PFSK-1 (cell line): ENCODE measurements around the gene TYRP1.

ENCODE experiments used
- FOXP2 ChIP-seq: optimal IDR thresholded peaks from 2 replicates; pipeline ENCODE3; 2011; ENCODE audit warnings: borderline replicate concordance, control low read depth, inconsistent platforms; ENCODE audit not compliant: insufficient read depth; ENCODE audit errors: extremely low read length, extremely low read depth
- POLR2AphosphoS5 ChIP-seq: IDR thresholded peaks from 2 replicates; pipeline ENCODE4 v1.6.1; 2012; ENCODE audit warnings: low read depth, mild to moderate bottlenecking, control low read depth, low read length, moderate library complexity
- REST ChIP-seq, 2 experiments: IDR thresholded peaks; 2 replicates each; pipeline versions ENCODE4 v1.6.1 to v1.8.0; 2011 to 2012; ENCODE audit warnings: low read depth in 2 of 2, low read length in 2 of 2, control low read depth in 1 of 2, inconsistent platforms in 1 of 2, mild to moderate bottlenecking in 1 of 2, moderate library complexity in 1 of 2; ENCODE audit not compliant: insufficient read depth in 1 of 2
- SIN3A ChIP-seq: IDR thresholded peaks from 2 replicates; pipeline ENCODE4 v1.6.1; 2012; ENCODE audit warnings: mild to moderate bottlenecking, low read length, moderate library complexity, borderline replicate concordance; ENCODE audit not compliant: insufficient read depth
- TAF1 ChIP-seq: IDR thresholded peaks from 2 replicates; pipeline ENCODE4 v1.6.1; 2012; ENCODE audit warnings: low read length, control low read depth, borderline replicate concordance; ENCODE audit not compliant: insufficient read depth

The TYRP1 gene

DNA sequence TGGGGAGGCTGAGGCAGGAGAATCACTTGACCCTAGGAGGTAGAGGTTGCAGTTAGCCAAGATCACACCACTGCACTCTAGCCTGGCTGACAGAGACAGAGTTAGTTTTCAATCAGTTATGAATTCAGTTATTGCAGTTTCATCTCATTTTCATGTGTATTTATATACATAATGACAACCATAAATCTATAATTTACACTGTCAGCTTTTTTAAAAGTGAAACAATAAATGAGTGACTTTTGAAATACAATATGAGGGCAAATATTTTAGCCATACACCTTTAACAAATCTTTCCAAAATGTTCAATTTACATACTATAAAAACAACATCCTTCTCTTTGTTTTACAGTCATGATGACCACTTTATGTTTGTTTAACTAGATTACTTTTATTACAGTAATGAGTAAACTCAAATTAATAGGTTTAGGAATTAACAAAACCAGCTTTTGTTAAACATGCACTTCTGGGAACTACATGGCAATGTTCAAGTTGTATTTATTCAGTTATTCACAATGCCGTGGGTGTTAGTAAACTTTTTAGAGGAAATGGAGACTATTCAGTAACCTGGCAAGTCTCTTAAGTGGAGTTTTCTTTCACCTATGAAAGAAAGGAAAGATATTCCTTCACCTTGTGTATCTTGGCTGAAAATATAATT lies 12.7 kb downstream of the TYRP1 start:
- no peak for TF ChIP-seq SIN3A
- no peak for TF ChIP-seq FOXP2

DNA sequence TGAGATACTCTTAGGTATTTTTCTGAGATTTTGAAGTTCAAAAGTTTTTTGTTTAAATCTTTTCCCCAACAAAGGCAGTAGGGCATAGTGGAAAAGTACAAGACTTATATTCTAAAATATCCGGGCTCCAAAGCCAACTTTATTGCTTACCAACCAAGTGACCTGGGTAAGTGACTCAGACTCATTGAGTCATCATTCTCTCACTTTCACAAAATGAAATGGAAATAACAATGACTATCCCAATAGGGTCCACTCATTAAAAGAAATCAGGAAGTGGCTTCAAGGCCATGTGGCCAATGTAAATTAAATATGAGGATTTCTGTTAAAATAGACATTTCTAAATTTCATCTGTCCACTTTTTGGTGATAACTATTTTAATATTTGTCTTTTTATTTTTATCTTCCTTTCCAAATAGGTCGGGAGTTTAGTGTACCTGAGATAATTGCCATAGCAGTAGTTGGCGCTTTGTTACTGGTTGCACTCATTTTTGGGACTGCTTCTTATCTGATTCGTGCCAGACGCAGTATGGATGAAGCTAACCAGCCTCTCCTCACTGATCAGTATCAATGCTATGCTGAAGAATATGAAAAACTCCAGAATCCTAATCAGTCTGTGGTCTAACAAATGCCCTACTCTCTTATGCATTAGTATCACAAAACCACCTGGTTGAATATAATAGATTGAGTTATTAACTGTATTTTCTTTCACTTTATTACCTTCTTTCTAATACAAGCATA lies 15.5 kb downstream of the TYRP1 start:
- TF ChIP-seq SIN3A (no peak), FOXP2 (no peak), REST (IDR thresholded peaks at IDR 0.05; ENCODE audit: insufficient read depth in 1 of 2, low read depth in 2 of 2, low read length in 2 of 2) (no peak), POLR2AphosphoS5 (no peak), TAF1 (no peak)

DNA sequence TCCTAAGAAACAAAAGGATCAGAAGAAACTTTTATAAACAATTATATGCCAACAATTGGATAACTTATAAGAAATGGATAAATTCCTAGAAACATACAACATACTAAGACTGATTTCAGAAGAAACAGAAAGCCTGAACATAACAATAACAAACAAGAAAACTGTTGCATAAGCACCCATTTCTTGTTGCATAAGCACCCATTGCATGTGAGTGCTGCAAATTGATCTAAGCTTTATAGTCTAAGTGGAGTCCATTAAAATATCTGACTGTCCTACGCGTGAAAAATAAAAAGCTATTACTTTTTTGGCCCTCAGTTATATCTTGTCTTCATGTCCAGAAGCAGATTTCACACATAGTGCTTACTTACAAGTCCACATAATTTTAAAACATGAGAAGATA lies 19.3 kb downstream of the TYRP1 start:
- no peak for TF ChIP-seq FOXP2
- TF ChIP-seq POLR2AphosphoS5: no peak
- no peak for TF ChIP-seq TAF1
- no peak for TF ChIP-seq REST (IDR thresholded peaks at IDR 0.05; ENCODE audit: insufficient read depth in 1 of 2, low read depth in 2 of 2, low read length in 2 of 2)

DNA sequence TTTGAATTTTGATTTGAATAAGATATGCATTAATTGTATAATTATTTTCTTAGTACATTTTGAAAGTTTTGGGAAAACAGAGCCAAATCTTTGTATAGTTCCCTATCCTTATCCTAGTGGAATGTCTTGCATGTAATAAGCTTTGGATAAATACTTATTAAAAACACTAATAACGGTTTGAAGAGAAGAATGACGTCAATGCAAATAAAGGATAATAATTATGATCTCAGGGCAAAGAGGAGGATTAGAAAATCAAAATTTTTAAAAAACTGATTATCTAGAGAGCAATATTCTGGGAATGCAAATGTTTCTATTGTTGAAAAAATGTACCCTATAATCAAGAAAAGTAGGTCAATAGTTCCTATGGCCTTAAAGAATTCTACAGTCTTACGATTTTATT lies 22.1 kb downstream of the TYRP1 start:
- TF ChIP-seq TAF1: no peak
- no peak for TF ChIP-seq FOXP2
- no peak for TF ChIP-seq SIN3A
- TF ChIP-seq REST (IDR thresholded peaks at IDR 0.05; ENCODE audit: insufficient read depth in 1 of 2, low read depth in 2 of 2, low read length in 2 of 2): no peak
- TF ChIP-seq POLR2AphosphoS5: no peak

DNA sequence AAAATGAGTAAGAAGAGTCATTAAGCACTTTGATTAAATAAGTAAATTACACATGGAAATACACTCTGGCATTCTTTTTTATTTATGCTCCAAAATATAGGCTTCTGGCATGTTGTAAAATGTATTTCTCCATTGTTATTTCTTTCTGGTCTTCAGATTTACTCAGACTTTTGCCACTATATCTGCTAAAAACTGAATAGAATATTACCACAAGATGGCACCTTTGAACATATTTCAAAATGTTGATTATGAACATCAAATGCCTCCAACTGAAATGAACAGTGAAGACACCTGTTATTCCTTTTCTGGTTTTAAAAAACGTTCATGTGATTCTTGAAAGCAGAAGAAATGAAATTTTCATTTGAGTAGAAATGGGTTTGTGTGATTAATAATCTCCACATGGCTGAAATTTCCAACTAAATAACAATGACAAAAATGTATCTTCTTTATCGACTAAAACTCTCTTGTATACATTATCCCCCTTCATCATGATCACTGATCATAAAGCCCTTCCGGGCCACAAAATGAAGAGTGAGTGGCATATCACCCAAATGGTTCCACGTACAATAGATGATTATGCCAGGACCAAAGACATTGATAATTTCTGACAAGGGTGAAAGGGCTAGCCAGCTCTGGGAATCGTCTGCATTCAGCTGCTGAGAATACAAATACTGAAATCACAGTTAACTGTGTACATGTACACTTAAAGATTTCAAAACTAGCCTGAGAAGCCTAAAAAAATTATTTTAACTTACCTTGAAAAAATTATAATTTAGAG lies 23.8 kb downstream of the TYRP1 start:
- TF ChIP-seq SIN3A (no peak), REST (IDR thresholded peaks at IDR 0.05; ENCODE audit: insufficient read depth in 1 of 2, low read depth in 2 of 2, low read length in 2 of 2) (no peak), POLR2AphosphoS5 (no peak), FOXP2 (no peak), TAF1 (no peak)
